ENCODE data around the gene ANAPC10.

The ANAPC10 gene

GRCh38 chr4:145093638-145094037, 4.4 kb downstream of the ANAPC10 start:
- Mint-ChIP-seq H3K36me3 (peaks cover 65% of the 10 kb centered on the region), H3K27ac (no peak overlapping the region), H3K9me3 (peaks cover 3% of the 10 kb centered on the region), H3K27me3 (no peaks in the 10 kb centered on the region), H3K4me1 (peaks cover 38% of the 10 kb centered on the region), H3K4me3 (no peak overlapping the region)
- ATAC-seq, result no peak

GRCh38 chr4:145090380-145090779, 7.6 kb downstream of the ANAPC10 start:
- Mint-ChIP-seq H3K9me3 (peaks cover 3% of the 10 kb centered on the region), H3K4me3 (no peak overlapping the region), H3K27me3 (no peaks in the 10 kb centered on the region), H3K4me1 (peaks cover 39% of the 10 kb centered on the region), H3K27ac (no peak overlapping the region), H3K36me3 (peaks cover 80% of the 10 kb centered on the region)
- ATAC-seq, result no peak

GRCh38 chr4:145083891-145084605, 13.9 kb downstream of the ANAPC10 start:
- Mint-ChIP-seq H3K9me3 (no peaks in the 10 kb centered on the region), H3K36me3 (peaks cover 48% of the 10 kb centered on the region), H3K4me1 (peaks cover 29% of the 10 kb centered on the region), H3K27ac (no peak overlapping the region), H3K27me3 (no peaks in the 10 kb centered on the region), H3K4me3 (no peak overlapping the region)
- ATAC-seq, result no peak

GRCh38 chr4:145081756-145082155, 16.2 kb downstream of the ANAPC10 start:
- Mint-ChIP-seq H3K4me1 (peaks cover 32% of the 10 kb centered on the region), H3K27me3 (no peaks in the 10 kb centered on the region), H3K9me3 (peaks cover 11% of the 10 kb centered on the region), H3K4me3 (no peak overlapping the region), H3K36me3 (peaks cover 56% of the 10 kb centered on the region), H3K27ac (no peak overlapping the region)
- no peak for ATAC-seq

GRCh38 chr4:145076469-145076855, 21.5 kb downstream of the ANAPC10 start:
- no peak for ATAC-seq
- H3K4me1 Mint-ChIP-seq, result peaks cover 23% of the 10 kb centered on the region
- no peak overlapping the region for H3K27ac Mint-ChIP-seq
- H3K9me3 Mint-ChIP-seq, result peaks cover 11% of the 10 kb centered on the region
- H3K36me3 Mint-ChIP-seq, result peaks cover 50% of the 10 kb centered on the region
- no peaks in the 10 kb centered on the region for H3K27me3 Mint-ChIP-seq
- H3K4me3 Mint-ChIP-seq, result no peak overlapping the region

- Mint-ChIP-seq H3K4me3 (no peak overlapping the region), H3K27ac (no peak overlapping the region), H3K36me3 (peaks cover 52% of the 10 kb centered on the region), H3K4me1 (peaks cover 23% of the 10 kb centered on the region), H3K9me3 (peaks cover 11% of the 10 kb centered on the region), H3K27me3 (no peaks in the 10 kb centered on the region)
- no peak for ATAC-seq
Measured at GRCh38 chr4:145075742-145076468, 22.1 kb downstream of the ANAPC10 start.

- Mint-ChIP-seq H3K4me3 (no peak overlapping the region), H3K27me3 (no peaks in the 10 kb centered on the region), H3K9me3 (no peaks in the 10 kb centered on the region), H3K36me3 (peaks cover 27% of the 10 kb centered on the region), H3K27ac (peak overlapping the region; percentile 55), H3K4me1 (peaks cover 6% of the 10 kb centered on the region)
- ATAC-seq, result no peak
Measured at GRCh38 chr4:145071560-145071959, 26.4 kb downstream of the ANAPC10 start.

GRCh38 chr4:145069361-145069760, 28.6 kb downstream of the ANAPC10 start:
- Mint-ChIP-seq H3K4me3 (no peak overlapping the region), H3K27ac (no peak overlapping the region), H3K36me3 (peaks cover 21% of the 10 kb centered on the region), H3K4me1 (no peaks in the 10 kb centered on the region), H3K9me3 (no peaks in the 10 kb centered on the region), H3K27me3 (no peaks in the 10 kb centered on the region)
- no peak for ATAC-seq

GRCh38 chr4:145066063-145066501, 31.9 kb downstream of the ANAPC10 start:
- ATAC-seq, result no peak

GRCh38 chr4:145061318-145061920, 36.6 kb downstream of the ANAPC10 start:
- H3K4me3 Mint-ChIP-seq, result no peak overlapping the region
- no peaks in the 10 kb centered on the region for H3K9me3 Mint-ChIP-seq
- no peak for ATAC-seq
- peaks cover 7% of the 10 kb centered on the region for H3K36me3 Mint-ChIP-seq
- peaks cover 8% of the 10 kb centered on the region for H3K4me1 Mint-ChIP-seq
- H3K27me3 Mint-ChIP-seq, result no peaks in the 10 kb centered on the region
- no peak overlapping the region for H3K27ac Mint-ChIP-seq

More at GRCh38 chr4:145066063-145066501, 31.9 kb downstream of the ANAPC10 start:
- peaks cover 21% of the 10 kb centered on the region for H3K36me3 Mint-ChIP-seq
- H3K9me3 Mint-ChIP-seq, result no peaks in the 10 kb centered on the region
- no peak overlapping the region for H3K27ac Mint-ChIP-seq
- H3K27me3 Mint-ChIP-seq, result no peaks in the 10 kb centered on the region
- no peak overlapping the region for H3K4me3 Mint-ChIP-seq
- no peaks in the 10 kb centered on the region for H3K4me1 Mint-ChIP-seq

- no peaks in the 10 kb centered on the region for H3K9me3 Mint-ChIP-seq
- peaks cover 8% of the 10 kb centered on the region for H3K4me1 Mint-ChIP-seq
- no peak overlapping the region for H3K27ac Mint-ChIP-seq
- H3K4me3 Mint-ChIP-seq, result no peak overlapping the region
- peaks cover 16% of the 10 kb centered on the region for H3K36me3 Mint-ChIP-seq
- no peak for ATAC-seq
- no peaks in the 10 kb centered on the region for H3K27me3 Mint-ChIP-seq
Measured at GRCh38 chr4:145058256-145058655, 39.7 kb downstream of the ANAPC10 start.

GRCh38 chr4:145056325-145057130, 41.5 kb downstream of the ANAPC10 start:
- Mint-ChIP-seq H3K27me3 (no peaks in the 10 kb centered on the region), H3K4me3 (no peak overlapping the region), H3K9me3 (no peaks in the 10 kb centered on the region), H3K27ac (no peak overlapping the region), H3K4me1 (peaks cover 8% of the 10 kb centered on the region), H3K36me3 (peaks cover 8% of the 10 kb centered on the region)
- ATAC-seq, result no peak

- Mint-ChIP-seq H3K36me3 (peaks cover 13% of the 10 kb centered on the region), H3K27ac (no peak overlapping the region), H3K4me1 (peaks cover 8% of the 10 kb centered on the region), H3K9me3 (no peaks in the 10 kb centered on the region), H3K4me3 (no peak overlapping the region), H3K27me3 (no peaks in the 10 kb centered on the region)
- ATAC-seq, result no peak
Measured at GRCh38 chr4:145055533-145056257, 42.3 kb downstream of the ANAPC10 start.

- Mint-ChIP-seq H3K36me3 (peaks cover 20% of the 10 kb centered on the region), H3K27me3 (no peaks in the 10 kb centered on the region)
- no peak for ATAC-seq
Measured at GRCh38 chr4:145049241-145049640, 48.8 kb downstream of the ANAPC10 start.

More at GRCh38 chr4:145049241-145049640, 48.8 kb downstream of the ANAPC10 start:
- no peak overlapping the region for H3K4me3 Mint-ChIP-seq
- no peak overlapping the region for H3K27ac Mint-ChIP-seq
- H3K9me3 Mint-ChIP-seq, result no peaks in the 10 kb centered on the region
- peaks cover 8% of the 10 kb centered on the region for H3K4me1 Mint-ChIP-seq

All from stimulated activated memory B cell treated with anti-CD40 and anti-IgM and Interleukin-4, amounts not matched to agents 10 μg/mL and 1 μg/mL and 100 μg/mL, for 72 hours (primary cell).